Left cardiac atrium (tissue), 4 donors: Measurements from ENCODE around the gene KCNIP4. TPM values are rescaled to one million over a fixed set of nuclear protein-coding genes. Genes with fewer than 3 reads are reported as not detected.
"Not testable (repeated sequence)": the region's sequence is repeated elsewhere in the genome, so short reads cannot be mapped to it uniquely, and the experiment has no call there.

ENCODE experiments used
- ATAC-seq, 2 donors: fragments of 200-7000 bp; cut with Tn5 transposase; one replicate each; pipeline ENCODE4 v1.9.1; 2020; ENCODE audit warnings: mild to moderate bottlenecking in 2 of 2, moderate library complexity in 2 of 2
- DNase-seq: peaks from one replicate; pipeline ENCODE4 v3.0.0-alpha.2; 2020
- intact Hi-C, 2 donors: fragments of 100-400 bp; cut with DNase I; formaldehyde crosslinking; loops; one replicate each; pipeline versions ENCODE4 v1.14.1 to v1.15.1; 2022 to 2023
- total RNA-seq, 2 donors: library from RNA; stranded (reverse); fragmentation: NEBNext Ultra II Directional; extraction: Animal tissue kit (Norgen Biotek cat#: 25700); gene quantifications; one replicate each; pipeline ENCODE4 v1.2.1, GENCODE V29; 2021
- donor health status: DM: no; HTN: yes; CAD: no.
- donor health status: DM: no; HTN: yes; CAD: no; lungs with severe emphysema.
- donor health status: DM: yes; HTN: yes; CAD: no.
- donor health status: Dilated cardiomyopathy.

The KCNIP4 gene
- total RNA-seq, 2 donors from 2014 or later = not detected

- ATAC-seq, DNase-seq, intact Hi-C loops: not testable (repeated sequence)
These were observed 596.2 kb downstream of the KCNIP4 start for GRCh38 chr4:21352354-21352753.

GRCh38 chr4:21347142-21347541, 601.4 kb downstream of the KCNIP4 start:
- intact Hi-C loops = no loop called here
- DNase-seq = no peak
- ATAC-seq = no peak

GRCh38 chr4:21327976-21328700, 620.4 kb downstream of the KCNIP4 start:
- no peak for ATAC-seq
- intact Hi-C loops = no loop called here
- DNase-seq = no peak

GRCh38 chr4:21320034-21320433, 628.5 kb downstream of the KCNIP4 start:
- intact Hi-C loops = no loop called here
- no peak for DNase-seq
- ATAC-seq = no peak

GRCh38 chr4:21307709-21308108, 640.9 kb downstream of the KCNIP4 start:
- intact Hi-C loops = no loop called here
- ATAC-seq = no peak
- no peak for DNase-seq

- intact Hi-C loops = no loop called here
- no peak for DNase-seq
- ATAC-seq = no peak
These were observed 644.1 kb downstream of the KCNIP4 start for GRCh38 chr4:21304540-21304887.

- ATAC-seq = no peak
- DNase-seq = no peak
- intact Hi-C loops = no loop called here
These were observed 658.0 kb downstream of the KCNIP4 start for GRCh38 chr4:21290562-21290961.

GRCh38 chr4:21276046-21276445, 672.5 kb downstream of the KCNIP4 start:
- ATAC-seq = no peak
- intact Hi-C loops = no loop called here
- DNase-seq = no peak

GRCh38 chr4:21271439-21272052, 677.0 kb downstream of the KCNIP4 start:
- intact Hi-C loops = no loop called here
- ATAC-seq (no peak), DNase-seq (no peak)

GRCh38 chr4:21248331-21248730, 700.2 kb downstream of the KCNIP4 start:
- ATAC-seq (no peak), DNase-seq (no peak)
- intact Hi-C loops = no loop called here

- ATAC-seq (no peak), DNase-seq (no peak)
- intact Hi-C loops = no loop called here
These were observed 706.4 kb downstream of the KCNIP4 start for GRCh38 chr4:21242163-21242562.

GRCh38 chr4:21226637-21227538, 721.7 kb downstream of the KCNIP4 start:
- DNase-seq (no peak), ATAC-seq (no peak)
- intact Hi-C loops = no loop called here

- intact Hi-C loops = no loop called here
- DNase-seq (no peak), ATAC-seq (no peak)
These were observed 736.7 kb downstream of the KCNIP4 start for GRCh38 chr4:21211846-21212245.

GRCh38 chr4:21209860-21210259, 738.7 kb downstream of the KCNIP4 start:
- DNase-seq = no peak
- ATAC-seq = no peak
- intact Hi-C loops = no loop called here

GRCh38 chr4:21205821-21206531, 742.6 kb downstream of the KCNIP4 start:
- intact Hi-C loops = no loop called here
- DNase-seq (no peak), ATAC-seq (no peak)

GRCh38 chr4:21203416-21203815, 745.2 kb downstream of the KCNIP4 start:
- ATAC-seq (no peak), DNase-seq (no peak)
- intact Hi-C loops = no loop called here

GRCh38 chr4:21202959-21203358, 745.6 kb downstream of the KCNIP4 start:
- intact Hi-C loops = no loop called here
- ATAC-seq = no peak

GRCh38 chr4:21198683-21199082, 749.9 kb downstream of the KCNIP4 start:
- ATAC-seq (no peak), DNase-seq (no peak)
- intact Hi-C loops = no loop called here

More at GRCh38 chr4:21202959-21203358, 745.6 kb downstream of the KCNIP4 start:
- no peak for DNase-seq

- intact Hi-C loops = no loop called here
- ATAC-seq (no peak), DNase-seq (no peak)
These were observed 752.9 kb downstream of the KCNIP4 start for GRCh38 chr4:21195682-21196081.

GRCh38 chr4:21192367-21192766, 756.2 kb downstream of the KCNIP4 start:
- intact Hi-C loops = no loop called here
- ATAC-seq (no peak), DNase-seq (no peak)
